ENCODE results near the gene PKP1.

DNA sequence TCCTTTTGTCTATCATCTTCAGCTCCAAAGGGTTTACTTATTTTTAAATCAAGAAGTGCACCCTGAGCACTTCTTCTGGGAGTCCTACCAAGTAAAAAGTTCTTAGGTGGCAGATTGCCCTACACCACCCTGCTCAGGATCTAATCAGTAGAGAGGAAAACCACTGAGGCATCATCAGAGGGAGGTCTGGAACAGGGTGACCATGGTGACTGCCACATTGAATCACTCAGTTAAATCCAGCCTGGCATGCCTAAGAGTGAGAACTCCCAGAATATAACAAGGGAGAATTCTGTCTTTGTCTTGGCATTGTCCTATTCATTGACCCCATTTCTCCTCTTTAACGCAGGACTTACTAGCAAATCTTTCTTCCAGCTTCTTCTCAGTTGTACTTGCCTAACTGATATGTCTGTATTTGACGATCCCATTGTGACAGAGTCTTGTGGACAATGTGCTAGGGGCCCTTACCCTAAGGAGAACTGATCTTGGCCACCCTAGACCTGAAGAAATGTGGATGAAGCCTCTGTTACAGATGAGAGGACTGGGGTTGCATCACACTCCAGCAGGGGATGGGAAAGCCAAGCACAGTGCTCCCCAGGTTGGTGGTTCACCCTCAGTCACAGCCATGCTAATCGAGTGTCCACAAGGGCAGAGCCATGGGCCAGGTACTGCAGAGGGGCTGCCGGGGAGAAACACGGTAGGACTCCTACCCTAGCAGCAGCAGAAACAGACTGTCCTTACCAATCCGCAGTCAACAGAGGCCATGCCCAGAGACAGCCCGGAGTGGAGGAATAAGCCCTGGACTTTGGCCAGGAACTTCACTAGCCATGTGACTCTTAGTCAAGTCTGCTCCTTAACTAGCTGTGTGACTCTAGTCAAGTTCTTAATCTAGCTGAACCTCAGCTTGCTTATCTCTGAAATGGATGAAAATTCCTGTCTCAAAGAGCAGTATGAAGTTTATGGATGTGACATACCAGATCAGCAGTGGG lies 15.4 kb downstream of the PKP1 start:
- no peak for TF ChIP-seq POLR2A (IDR thresholded peaks at IDR 0.05)
- TF ChIP-seq, protein P1, sequence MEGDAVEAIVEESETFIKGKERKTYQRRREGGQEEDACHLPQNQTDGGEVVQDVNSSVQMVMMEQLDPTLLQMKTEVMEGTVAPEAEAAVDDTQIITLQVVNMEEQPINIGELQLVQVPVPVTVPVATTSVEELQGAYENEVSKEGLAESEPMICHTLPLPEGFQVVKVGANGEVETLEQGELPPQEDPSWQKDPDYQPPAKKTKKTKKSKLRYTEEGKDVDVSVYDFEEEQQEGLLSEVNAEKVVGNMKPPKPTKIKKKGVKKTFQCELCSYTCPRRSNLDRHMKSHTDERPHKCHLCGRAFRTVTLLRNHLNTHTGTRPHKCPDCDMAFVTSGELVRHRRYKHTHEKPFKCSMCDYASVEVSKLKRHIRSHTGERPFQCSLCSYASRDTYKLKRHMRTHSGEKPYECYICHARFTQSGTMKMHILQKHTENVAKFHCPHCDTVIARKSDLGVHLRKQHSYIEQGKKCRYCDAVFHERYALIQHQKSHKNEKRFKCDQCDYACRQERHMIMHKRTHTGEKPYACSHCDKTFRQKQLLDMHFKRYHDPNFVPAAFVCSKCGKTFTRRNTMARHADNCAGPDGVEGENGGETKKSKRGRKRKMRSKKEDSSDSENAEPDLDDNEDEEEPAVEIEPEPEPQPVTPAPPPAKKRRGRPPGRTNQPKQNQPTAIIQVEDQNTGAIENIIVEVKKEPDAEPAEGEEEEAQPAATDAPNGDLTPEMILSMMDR (IDR thresholded peaks at IDR 0.05), result no peak

Data from testis (tissue), 2 donors.